GM13977 (cell line): ENCODE measurements around the gene AMIGO1.

ENCODE experiments used
- DNase-seq: peaks from one replicate; pipeline ENCODE4 v3.0.0; 2012; ENCODE audit warnings: low spot score
- in situ Hi-C: fragments of 300-500 bp; cut with MboI; formaldehyde crosslinking; loops from one replicate; pipeline ENCODE4 v1.12.0; 2022; ENCODE audit warnings: low sequenced_read_pairs, low pct_unique_long_range_greater_than_20kb, mixed read lengths, inconsistent platforms; ENCODE audit not compliant: unreplicated experiment
- TF ChIP-seq, protein P1 (sequence below): IDR thresholded peaks from 2 replicates; pipeline ENCODE4 v1.5.1; 2012; ENCODE audit warnings: mild to moderate bottlenecking, control low read depth; ENCODE audit not compliant: insufficient read depth; ENCODE audit errors: extremely low read depth, missing control alignments

Gene AMIGO1

DNA sequence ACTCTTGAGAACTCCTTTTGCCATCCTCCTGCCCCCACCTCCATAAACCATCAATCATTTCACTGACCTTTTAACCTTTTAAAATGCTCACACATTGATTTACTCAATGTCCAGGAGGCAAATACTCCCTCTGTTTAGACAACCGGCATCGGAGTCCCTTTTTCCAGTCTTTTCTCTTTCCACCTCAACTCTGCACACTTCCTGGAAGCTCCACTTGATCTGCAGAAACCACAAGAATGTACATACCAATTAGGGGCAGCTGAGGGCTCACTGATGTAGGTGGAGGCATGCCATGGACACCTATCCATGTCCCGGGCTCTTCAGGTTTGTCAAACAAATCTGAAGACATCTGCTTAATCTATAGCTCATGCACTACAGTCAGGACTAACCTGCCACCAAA lies 5.3 kb upstream of the AMIGO1 start:
- no peak for DNase-seq
- in situ Hi-C loops: no loop called here
- TF ChIP-seq, protein P1, sequence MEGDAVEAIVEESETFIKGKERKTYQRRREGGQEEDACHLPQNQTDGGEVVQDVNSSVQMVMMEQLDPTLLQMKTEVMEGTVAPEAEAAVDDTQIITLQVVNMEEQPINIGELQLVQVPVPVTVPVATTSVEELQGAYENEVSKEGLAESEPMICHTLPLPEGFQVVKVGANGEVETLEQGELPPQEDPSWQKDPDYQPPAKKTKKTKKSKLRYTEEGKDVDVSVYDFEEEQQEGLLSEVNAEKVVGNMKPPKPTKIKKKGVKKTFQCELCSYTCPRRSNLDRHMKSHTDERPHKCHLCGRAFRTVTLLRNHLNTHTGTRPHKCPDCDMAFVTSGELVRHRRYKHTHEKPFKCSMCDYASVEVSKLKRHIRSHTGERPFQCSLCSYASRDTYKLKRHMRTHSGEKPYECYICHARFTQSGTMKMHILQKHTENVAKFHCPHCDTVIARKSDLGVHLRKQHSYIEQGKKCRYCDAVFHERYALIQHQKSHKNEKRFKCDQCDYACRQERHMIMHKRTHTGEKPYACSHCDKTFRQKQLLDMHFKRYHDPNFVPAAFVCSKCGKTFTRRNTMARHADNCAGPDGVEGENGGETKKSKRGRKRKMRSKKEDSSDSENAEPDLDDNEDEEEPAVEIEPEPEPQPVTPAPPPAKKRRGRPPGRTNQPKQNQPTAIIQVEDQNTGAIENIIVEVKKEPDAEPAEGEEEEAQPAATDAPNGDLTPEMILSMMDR: no peak

DNA sequence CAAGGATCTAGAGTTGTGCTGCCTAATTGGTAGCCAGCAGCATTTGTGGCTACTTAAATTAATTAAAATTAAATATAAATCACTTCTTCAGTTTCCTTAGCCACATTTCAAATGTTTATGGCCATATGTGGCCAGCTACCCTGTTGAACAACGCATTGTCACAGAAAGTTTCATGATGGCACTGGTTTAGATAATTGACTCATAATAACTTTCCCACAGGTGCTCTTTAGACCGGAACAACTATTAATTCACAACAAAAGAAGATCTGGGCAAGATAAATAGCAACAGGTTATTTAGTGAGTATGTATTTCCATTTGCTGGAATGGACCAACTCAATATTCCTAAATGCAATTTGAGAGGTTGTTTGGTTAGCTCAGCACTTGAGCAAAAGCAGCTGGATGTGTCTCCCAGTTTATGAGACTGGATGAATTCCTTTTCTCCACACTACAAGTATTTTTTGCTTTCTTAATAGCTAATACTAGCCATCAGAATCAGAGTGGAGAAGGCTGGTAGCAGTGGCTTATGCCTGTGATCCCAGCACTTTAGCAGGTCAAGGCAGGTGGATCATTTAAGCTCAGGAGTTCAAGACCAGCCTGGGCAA lies 3.7 kb upstream of the AMIGO1 start:
- in situ Hi-C loops: no loop called here
- DNase-seq: no peak
- TF ChIP-seq, protein P1: no peak

DNA sequence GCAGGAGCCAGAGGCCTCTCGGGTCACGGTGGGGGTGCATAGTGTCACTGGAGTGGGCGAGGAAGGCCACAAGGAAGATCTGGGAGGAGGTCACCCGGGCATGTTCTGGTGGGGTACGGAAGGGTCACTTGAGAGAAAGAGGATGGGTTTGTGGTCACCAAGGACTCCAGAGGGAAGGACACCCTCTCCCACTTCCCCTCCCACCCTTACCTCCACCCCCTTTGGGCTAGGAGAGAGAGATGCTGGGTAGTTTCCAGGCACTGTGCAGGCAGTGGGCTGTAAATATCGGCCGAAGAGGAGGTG lies 703 bp downstream of the AMIGO1 start:
- in situ Hi-C loops: no loop called here
- TF ChIP-seq, protein P1: no peak

DNA sequence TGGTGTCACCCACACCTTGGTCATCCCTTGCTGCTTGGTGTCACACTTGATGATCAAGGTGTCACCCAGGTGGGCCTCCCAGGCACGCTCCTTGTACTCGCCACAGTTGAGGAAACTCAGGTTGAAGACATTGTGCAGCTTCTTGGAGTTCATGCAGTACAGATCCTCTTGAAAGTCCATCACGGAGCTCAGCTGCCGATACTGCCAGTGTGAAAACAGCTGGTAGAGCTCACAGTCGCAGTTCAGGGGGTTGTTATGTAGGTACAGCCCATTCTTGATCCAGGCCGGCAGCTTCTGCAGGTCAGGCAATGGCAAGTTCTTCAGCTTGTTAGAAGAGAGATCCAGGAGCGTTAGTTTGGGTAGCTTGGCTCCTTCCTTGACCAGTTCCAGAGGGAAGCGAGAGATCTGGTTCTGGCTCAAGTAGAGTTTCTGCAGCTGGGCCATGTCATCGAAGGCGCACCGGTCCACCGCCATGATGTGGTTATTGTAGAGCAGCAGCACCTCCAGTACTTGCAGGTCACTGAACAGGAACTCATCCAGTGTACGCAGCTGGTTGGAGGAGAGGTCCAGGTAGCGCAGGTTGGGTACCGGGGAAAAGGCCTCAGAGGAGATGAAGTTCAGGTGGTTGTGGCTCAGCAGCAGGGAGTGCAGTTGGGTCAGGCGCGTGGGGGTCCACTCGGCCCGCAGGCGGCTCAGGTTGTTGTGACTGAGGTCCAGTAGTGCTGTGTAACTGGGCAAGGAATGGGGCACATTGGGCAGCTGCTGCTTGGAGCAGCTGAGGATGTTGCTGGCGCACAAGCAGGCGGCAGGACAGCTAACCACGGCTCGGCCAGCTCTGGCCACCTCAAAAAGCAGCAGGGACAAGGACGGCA lies 1.3 kb downstream of the AMIGO1 start:
- in situ Hi-C loops: no loop called here
- TF ChIP-seq, protein P1: no peak
- no peak for DNase-seq

More for the DNA sequence above, 703 bp downstream of the AMIGO1 start:
- DNase-seq: no peak

DNA sequence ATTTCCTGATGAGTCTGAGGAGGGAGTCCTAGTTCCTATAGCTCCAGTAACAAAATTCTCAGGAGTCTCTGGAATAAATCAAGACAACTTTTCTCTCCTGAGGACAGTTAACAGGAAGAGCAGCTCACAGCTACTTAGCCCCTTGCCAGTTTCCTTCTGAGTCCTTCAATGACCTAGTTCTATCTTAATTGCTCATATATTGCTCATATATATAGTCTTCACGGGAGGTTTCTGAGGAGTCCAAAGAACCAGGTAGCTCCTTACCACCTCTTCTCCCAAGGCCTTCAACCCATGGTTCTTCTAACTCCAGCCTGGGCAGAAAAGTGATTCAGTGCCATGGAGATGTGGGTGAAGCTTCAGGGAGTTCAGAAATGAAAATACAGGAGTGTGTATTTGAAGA lies 4.6 kb downstream of the AMIGO1 start:
- in situ Hi-C loops: no loop called here
- no peak for DNase-seq
- TF ChIP-seq, protein P1: no peak

DNA sequence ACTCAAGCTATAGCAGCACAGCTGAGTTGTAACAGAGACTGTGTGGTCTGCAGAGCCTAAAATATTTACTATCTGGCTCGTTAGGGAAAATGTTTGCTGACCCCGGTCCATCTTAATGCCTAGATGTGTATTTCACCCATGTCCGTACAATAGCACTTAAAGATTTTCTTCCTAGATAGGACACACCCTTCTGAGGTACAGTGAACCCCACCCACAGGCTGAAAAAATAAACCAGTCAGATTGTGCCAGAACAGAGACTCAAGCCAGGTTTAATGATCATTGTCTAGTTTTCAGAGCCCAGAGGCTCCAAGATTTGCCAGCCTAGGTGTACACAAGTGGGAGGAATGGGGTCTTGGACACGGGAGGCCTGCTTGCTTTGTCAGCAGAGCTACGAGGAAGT lies 5.6 kb downstream of the AMIGO1 start:
- in situ Hi-C loops: no loop called here
- DNase-seq: no peak
- TF ChIP-seq, protein P1: no peak
